Astrocyte of the cerebellum (primary cell): Measurements from ENCODE around the gene SYTL5.

ENCODE experiments used
- DNase-seq: peaks from one replicate; pipeline ENCODE4 v3.0.0-alpha.2; 2011; ENCODE audit warnings: low read depth
- H3K4me3 ChIP-seq: 2 replicates; pipeline ENCODE4 v1.5.1; 2011; ENCODE audit warnings: mild to moderate bottlenecking, low read depth, low read length, moderate library complexity
- in situ Hi-C: cut with HindIII; loops from 2 replicates; pipeline ENCODE4 v1.10.0; 2017; ENCODE audit warnings: low sequenced_read_pairs
- TF ChIP-seq, protein P1 (sequence below): IDR thresholded peaks from 2 replicates; pipeline ENCODE4 v1.5.1; 2012; ENCODE audit warnings: low read length, low read depth, moderate library complexity, mild to moderate bottlenecking; ENCODE audit errors: missing control alignments

Gene SYTL5

DNA sequence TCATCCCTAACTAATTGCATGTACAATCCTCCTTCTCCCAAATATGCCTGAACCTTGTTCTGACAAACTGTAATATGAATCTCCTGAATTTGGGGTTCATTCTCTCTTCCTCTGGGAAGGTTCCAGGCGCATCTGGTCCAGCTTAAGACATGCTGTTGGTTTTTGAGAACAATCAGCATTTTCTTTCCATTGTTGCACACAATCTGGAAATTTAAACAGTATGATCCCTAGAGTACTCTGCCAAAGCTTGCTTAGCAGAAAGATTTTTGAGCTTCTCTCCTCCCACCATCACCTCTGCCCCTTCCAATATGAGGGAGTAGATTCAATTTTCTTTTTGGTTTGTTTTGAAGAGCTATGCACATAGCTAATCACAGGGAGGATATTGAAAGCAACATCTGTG, 164.2 kb downstream of the SYTL5 start:
- TF ChIP-seq, protein P1, sequence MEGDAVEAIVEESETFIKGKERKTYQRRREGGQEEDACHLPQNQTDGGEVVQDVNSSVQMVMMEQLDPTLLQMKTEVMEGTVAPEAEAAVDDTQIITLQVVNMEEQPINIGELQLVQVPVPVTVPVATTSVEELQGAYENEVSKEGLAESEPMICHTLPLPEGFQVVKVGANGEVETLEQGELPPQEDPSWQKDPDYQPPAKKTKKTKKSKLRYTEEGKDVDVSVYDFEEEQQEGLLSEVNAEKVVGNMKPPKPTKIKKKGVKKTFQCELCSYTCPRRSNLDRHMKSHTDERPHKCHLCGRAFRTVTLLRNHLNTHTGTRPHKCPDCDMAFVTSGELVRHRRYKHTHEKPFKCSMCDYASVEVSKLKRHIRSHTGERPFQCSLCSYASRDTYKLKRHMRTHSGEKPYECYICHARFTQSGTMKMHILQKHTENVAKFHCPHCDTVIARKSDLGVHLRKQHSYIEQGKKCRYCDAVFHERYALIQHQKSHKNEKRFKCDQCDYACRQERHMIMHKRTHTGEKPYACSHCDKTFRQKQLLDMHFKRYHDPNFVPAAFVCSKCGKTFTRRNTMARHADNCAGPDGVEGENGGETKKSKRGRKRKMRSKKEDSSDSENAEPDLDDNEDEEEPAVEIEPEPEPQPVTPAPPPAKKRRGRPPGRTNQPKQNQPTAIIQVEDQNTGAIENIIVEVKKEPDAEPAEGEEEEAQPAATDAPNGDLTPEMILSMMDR: no peak
- in situ Hi-C loops: no loop called here
- DNase-seq: no peak
- H3K4me3 ChIP-seq: no peak overlapping the region

DNA sequence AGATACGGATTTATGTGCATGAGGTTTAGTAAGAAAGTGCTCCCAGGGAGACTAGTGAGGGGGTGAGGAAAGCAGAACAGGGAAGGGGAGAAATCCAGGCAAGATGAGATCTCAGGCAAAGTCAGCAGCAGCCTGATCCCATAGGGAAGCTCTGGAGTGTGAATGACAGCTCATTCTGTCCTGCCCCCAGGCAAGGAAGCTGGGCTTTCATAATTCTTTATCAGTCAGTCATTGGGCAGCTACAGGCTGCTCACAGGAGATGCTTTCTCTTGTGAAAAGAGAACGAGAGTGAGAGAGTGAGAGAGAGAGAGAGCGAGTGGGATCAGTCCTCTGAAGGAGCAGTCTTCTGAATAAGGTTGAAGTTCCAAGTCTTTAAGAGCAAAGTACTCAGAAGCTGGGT, 166.2 kb downstream of the SYTL5 start:
- in situ Hi-C loops: no loop called here
- DNase-seq: no peak
- TF ChIP-seq, protein P1: no peak
- no peak overlapping the region for H3K4me3 ChIP-seq

DNA sequence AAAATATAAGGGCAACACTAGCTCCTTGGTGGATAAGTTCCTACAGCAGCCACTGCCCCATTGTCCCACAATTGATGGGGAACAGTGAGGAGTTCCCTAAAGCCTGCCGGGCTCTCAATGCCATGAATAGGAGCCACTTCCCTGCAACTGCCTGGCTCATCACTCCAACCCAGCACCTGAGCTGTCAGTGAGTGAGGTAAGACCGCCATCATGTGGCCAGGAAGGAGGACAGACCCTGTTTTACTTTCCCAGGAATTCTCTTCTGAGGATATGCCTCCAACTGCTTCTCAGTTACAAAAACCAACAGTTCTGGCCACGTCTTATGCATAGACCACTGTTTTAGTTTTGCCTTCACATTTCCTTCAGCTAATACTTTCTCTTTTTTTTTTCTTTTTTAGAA, 168.8 kb downstream of the SYTL5 start:
- TF ChIP-seq, protein P1: peak; percentile 67
- H3K4me3 ChIP-seq: no peak overlapping the region
- DNase-seq: no peak
- in situ Hi-C loops: no loop called here

DNA sequence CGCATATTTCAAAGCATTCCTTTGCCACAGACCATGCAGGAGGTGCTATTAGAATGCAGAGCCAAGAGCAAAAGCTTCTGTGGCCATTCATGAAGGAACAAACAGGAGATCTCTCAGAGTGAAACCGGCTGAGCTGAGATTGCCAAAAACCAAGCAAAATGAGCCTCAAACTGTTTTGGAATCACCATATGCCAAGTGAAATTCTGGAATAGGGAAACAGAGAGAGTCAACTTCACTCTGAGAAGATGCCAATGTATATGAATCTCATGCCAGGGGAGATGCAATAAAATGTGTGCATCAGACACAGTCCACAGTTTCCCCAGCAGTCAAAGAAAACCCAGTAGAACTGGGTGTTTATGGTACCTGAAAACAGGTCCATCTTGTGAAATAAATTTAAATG, 172.0 kb downstream of the SYTL5 start:
- in situ Hi-C loops: no loop called here
- TF ChIP-seq, protein P1: no peak
- no peak overlapping the region for H3K4me3 ChIP-seq
- DNase-seq: no peak
